OCI-LY7 (cell line): ENCODE measurements around the gene AGPAT2.

ENCODE experiments used
- EZH2phosphoT487 ChIP-seq: fragments of 200-600 bp; sonication (generic); IDR thresholded peaks from 2 replicates; pipeline ENCODE4 v1.6.1; 2018; ENCODE audit warnings: low read depth, borderline replicate concordance, mild to moderate bottlenecking, mixed run types, antibody characterized with exemption, low read length, moderate library complexity, mixed read lengths
- TF ChIP-seq, protein P1 (sequence below): fragments of 200-600 bp; sonication (generic); conservative IDR thresholded peaks from 2 replicates; pipeline ENCODE4 v1.5.1; 2014; ENCODE audit warnings: mild to moderate bottlenecking, antibody characterized with exemption, low read length, moderate library complexity, mixed read lengths

DNA sequence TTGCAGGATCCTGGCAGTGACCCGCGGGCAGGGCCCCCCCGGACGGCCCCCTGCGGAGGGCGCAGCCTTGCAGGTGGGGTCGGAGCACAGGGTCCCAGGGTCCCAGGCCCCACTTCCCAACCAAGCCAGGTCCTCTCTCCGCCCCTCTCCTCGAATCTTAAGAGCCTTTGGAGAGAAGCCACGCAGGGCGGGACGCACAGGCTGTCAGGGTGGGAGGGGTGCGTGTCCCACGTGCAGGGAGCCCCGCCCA lies 43.0 kb downstream of the AGPAT2 start:
- TF ChIP-seq, protein P1, sequence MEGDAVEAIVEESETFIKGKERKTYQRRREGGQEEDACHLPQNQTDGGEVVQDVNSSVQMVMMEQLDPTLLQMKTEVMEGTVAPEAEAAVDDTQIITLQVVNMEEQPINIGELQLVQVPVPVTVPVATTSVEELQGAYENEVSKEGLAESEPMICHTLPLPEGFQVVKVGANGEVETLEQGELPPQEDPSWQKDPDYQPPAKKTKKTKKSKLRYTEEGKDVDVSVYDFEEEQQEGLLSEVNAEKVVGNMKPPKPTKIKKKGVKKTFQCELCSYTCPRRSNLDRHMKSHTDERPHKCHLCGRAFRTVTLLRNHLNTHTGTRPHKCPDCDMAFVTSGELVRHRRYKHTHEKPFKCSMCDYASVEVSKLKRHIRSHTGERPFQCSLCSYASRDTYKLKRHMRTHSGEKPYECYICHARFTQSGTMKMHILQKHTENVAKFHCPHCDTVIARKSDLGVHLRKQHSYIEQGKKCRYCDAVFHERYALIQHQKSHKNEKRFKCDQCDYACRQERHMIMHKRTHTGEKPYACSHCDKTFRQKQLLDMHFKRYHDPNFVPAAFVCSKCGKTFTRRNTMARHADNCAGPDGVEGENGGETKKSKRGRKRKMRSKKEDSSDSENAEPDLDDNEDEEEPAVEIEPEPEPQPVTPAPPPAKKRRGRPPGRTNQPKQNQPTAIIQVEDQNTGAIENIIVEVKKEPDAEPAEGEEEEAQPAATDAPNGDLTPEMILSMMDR, result no peak
- TF ChIP-seq EZH2phosphoT487, result no peak
